VCaP (cell line): ENCODE results near the gene MS4A10.

Experiments used
- H3K27ac ChIP-seq: fragments of 450-650 bp; 2 replicates; pipeline ENCODE4 v1.5.1; 2017
- TF ChIP-seq, protein P1 (sequence below): fragments of 450-650 bp; conservative IDR thresholded peaks from 2 replicates; pipeline ENCODE4 v1.5.1; 2017; ENCODE audit warnings: mild to moderate bottlenecking, moderate library complexity

The MS4A10 gene

DNA sequence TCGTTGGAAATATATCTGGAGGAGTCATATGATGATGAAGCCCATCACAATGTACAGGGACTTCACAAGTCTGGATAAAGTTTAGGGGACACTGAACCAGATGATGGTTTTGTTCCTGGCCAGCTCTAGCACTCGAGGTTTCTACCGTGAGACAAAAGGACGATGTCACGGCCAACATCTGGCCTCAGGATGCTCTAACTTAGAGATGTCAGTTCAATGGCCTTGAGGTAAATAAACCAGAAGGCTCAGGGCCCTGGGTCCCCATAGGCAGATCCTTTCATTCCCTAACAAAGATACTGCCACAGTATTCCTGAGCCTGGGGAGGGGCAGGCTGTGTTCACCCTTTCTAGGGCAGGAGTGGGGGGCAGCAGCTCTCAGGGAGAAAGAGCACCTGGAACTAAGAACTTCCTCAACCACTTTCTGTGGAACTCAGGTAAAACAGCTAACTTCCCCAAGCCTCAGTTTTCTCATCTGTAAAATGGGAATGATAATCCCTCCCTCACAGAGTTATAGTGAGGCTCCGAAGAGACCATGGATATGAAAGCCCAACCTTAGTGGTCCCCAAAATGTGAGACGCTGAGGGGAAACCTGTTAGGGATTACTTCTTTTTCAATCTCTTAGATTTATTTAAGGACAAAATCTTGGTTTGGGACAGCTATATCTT, 18.3 kb downstream of the MS4A10 start:
- no peak overlapping the region for H3K27ac ChIP-seq
- TF ChIP-seq, protein P1, sequence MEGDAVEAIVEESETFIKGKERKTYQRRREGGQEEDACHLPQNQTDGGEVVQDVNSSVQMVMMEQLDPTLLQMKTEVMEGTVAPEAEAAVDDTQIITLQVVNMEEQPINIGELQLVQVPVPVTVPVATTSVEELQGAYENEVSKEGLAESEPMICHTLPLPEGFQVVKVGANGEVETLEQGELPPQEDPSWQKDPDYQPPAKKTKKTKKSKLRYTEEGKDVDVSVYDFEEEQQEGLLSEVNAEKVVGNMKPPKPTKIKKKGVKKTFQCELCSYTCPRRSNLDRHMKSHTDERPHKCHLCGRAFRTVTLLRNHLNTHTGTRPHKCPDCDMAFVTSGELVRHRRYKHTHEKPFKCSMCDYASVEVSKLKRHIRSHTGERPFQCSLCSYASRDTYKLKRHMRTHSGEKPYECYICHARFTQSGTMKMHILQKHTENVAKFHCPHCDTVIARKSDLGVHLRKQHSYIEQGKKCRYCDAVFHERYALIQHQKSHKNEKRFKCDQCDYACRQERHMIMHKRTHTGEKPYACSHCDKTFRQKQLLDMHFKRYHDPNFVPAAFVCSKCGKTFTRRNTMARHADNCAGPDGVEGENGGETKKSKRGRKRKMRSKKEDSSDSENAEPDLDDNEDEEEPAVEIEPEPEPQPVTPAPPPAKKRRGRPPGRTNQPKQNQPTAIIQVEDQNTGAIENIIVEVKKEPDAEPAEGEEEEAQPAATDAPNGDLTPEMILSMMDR, result no peak

DNA sequence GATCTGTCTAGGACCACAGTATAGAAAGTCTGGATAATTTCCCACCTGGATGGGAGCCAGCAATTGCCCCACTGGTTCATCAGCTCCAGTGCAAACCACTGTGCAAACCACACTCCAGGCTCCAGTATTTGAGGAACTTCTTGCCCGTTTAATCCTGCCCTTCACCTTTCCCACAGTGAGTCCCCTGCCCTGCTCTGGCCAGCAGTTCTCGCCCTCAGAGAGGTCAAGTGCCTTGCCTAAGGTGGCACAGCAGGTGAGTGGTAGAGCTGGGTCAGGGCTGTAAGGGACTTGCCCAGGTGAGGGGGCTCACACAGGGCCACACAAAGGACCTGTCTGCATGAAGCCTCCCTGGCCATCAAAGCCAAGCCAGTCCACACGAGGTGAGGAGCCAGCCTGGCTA, 24.1 kb downstream of the MS4A10 start:
- no peak overlapping the region for H3K27ac ChIP-seq
- TF ChIP-seq, protein P1, result no peak

DNA sequence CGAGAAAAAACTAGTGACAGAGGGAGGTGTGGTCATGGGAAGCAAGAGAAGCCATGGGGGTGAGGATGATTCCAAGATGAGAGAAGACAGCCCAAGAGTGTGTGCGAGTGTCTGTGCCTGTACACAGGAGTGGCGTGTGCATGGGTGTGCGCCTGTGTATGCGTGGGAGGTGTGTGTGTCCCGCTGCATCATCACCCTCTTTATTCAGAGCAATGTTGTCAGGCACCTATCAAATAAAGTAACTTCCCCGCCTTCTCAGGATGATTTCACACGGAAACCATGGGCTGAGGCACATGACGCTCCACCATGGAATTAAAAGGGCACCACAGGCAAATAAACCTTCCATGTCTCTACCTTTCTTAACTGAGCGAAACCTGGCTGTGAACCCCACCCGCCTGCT, 24.6 kb downstream of the MS4A10 start:
- H3K27ac ChIP-seq, result no peak overlapping the region
- TF ChIP-seq, protein P1, result no peak

DNA sequence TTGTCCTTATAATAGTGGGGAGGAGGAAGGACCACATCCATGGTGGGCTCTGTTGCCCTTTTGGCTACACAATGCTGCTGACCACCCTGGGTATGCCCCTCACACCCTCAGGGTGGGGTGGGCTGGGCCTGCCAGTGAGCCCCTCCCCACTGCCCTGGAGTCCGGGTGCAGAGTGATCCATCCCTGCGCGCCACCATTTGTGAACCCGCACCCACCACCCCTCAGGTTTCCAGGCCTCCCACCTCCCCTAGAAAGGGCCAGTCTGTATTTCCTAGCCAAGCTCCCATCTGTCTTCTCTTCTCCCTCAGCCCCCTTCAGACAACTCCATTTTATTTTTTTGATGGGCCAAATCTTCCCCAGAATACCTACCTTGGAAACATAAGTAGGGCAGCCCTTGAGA, 25.0 kb downstream of the MS4A10 start:
- TF ChIP-seq, protein P1, result no peak
- H3K27ac ChIP-seq, result no peak overlapping the region

DNA sequence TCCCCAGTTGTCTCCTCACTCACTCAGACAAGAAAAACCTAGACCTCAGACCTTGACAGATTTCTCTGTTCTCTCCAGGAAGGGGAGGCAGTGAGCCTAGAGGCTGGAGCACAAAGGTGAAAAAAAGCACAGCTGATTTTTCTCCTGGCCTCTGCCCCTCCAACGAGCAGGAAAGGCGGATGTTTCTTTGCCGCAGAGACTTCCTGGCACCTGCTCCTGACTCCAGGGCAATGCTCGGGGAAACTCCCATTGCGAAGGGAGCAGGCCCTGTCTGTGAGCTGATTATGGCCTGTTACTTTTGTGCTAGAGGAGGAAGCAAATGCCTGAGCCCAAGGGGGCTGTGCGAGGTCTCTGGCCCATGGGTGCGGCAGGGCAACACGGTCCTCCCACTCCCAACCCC, 25.4 kb downstream of the MS4A10 start:
- TF ChIP-seq, protein P1, result no peak
- H3K27ac ChIP-seq, result no peak overlapping the region

DNA sequence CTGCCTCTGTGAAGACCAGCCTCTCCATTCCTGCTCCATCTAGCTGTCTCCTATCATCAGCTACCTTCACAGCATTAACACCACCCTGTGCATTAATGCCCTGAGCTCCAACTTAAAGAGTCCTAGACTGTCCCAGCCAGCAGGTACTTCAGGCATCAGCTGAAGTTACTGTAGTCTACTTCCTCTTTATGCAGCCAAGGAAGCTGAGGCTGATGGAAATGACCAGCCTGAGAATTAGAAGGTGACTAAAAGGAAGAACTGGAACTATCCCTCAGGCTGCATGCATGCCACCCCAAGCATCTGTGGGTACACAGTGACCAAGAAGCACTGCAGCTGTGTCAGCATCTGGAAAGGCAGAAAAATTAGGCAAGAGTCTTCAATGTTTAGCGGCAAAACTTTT, 28.2 kb downstream of the MS4A10 start:
- TF ChIP-seq, protein P1, result no peak
- no peak overlapping the region for H3K27ac ChIP-seq

DNA sequence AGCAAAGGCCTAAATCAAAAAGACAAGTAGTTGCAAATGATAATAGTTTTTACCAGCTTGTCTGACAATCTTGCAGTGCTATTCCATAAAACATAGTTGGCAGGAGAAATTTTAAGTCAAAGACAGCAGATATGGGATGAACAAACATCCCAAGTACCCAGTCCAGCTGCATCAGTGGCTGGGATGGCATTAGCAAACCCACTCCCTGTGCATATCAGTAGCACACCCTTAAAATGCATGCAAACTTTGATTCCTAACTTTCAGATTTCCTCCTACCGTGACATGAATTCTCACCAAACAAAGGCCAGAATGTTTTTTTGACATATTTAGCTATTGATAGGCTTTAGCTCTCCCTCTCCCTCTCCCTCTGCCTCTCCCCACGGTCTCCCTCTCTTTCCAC, 29.0 kb downstream of the MS4A10 start:
- no peak overlapping the region for H3K27ac ChIP-seq

More for the DNA sequence above, 29.0 kb downstream of the MS4A10 start:
- TF ChIP-seq, protein P1, result no peak
